ENCODE measurements around the gene JARID2. TPM values are rescaled to one million over a fixed set of nuclear protein-coding genes. Genes with fewer than 3 reads are reported as not detected.

Gene JARID2
- total and polyA plus RNA-seq, 9 of the 15 experiments (the other 6 are each of a cell fraction or from before 2014, with no cell fraction given) = 5.0 to 29.0 (median 15.6) TPM

- TF ChIP-seq MCM7 (IDR thresholded peaks at IDR 0.05) (no peak), HMG20A (CRISPR knock-in tag; conservative IDR thresholded peaks at IDR 0.05) (no peak), HCFC1 (IDR thresholded peaks at IDR 0.05; ENCODE audit: low read depth, low read length) (peak; percentile 36; the same call in 1 of the 2 replicates), SREBF2 (CRISPR knock-in tag; IDR thresholded peaks at IDR 0.05) (no peak), PML (IDR thresholded peaks at IDR 0.05; ENCODE audit: low read length) (no peak), STAT5A (IDR thresholded peaks at IDR 0.05; ENCODE audit: borderline replicate concordance, low read length) (no peak; the same call in 1 of the 2 replicates), RBM34 (IDR thresholded peaks at IDR 0.05; ENCODE audit: borderline replicate concordance, insufficient read depth, low read length) (no peak), NR2C2 (CRISPR knock-in tag; IDR thresholded peaks at IDR 0.05) (peak; percentile 79), NR2C2 (tag; IDR thresholded peaks at IDR 0.05) (peak; percentile 96), GABPB1 (CRISPR knock-in tag; IDR thresholded peaks at IDR 0.05) (peak; percentile 69; the same call in 1 of the 2 replicates), MAZ (CRISPR knock-in tag; conservative IDR thresholded peaks at IDR 0.05 in 1 of 2, IDR thresholded peaks at IDR 0.05 in 1 of 2) (peak; percentile 40 to 77; a peak in 3 of 4 replicates), DNMT1 (IDR thresholded peaks at IDR 0.05) (no peak), NR2C1 (IDR thresholded peaks at IDR 0.05) (peak; percentile 86), NR2C1 (tag; IDR thresholded peaks at IDR 0.05) (peak; percentile 95), IFI16 (CRISPR knock-in tag; IDR thresholded peaks at IDR 0.05) (no peak), TEAD4 (IDR thresholded peaks at IDR 0.05; ENCODE audit: low read length) (peak; percentile 51), TEAD4 (CRISPR knock-in tag; IDR thresholded peaks at IDR 0.05; ENCODE audit: borderline replicate concordance) (no peak), WHSC1 (IDR thresholded peaks at IDR 0.05; ENCODE audit: low read length) (no peak), SMARCE1 (IDR thresholded peaks at IDR 0.05) (peak; percentile 90), PHF20 (IDR thresholded peaks at IDR 0.05; ENCODE audit: partially characterized antibody) (no peak), MEF2D (tag; conservative IDR thresholded peaks at IDR 0.05; ENCODE audit: low read depth) (peak; percentile 73; the same call in 1 of the 2 replicates)
- TF ChIP-seq, protein P1, sequence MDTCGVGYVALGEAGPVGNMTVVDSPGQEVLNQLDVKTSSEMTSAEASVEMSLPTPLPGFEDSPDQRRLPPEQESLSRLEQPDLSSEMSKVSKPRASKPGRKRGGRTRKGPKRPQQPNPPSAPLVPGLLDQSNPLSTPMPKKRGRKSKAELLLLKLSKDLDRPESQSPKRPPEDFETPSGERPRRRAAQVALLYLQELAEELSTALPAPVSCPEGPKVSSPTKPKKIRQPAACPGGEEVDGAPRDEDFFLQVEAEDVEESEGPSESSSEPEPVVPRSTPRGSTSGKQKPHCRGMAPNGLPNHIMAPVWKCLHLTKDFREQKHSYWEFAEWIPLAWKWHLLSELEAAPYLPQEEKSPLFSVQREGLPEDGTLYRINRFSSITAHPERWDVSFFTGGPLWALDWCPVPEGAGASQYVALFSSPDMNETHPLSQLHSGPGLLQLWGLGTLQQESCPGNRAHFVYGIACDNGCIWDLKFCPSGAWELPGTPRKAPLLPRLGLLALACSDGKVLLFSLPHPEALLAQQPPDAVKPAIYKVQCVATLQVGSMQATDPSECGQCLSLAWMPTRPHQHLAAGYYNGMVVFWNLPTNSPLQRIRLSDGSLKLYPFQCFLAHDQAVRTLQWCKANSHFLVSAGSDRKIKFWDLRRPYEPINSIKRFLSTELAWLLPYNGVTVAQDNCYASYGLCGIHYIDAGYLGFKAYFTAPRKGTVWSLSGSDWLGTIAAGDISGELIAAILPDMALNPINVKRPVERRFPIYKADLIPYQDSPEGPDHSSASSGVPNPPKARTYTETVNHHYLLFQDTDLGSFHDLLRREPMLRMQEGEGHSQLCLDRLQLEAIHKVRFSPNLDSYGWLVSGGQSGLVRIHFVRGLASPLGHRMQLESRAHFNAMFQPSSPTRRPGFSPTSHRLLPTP (IDR thresholded peaks at IDR 0.05; ENCODE audit: borderline replicate concordance, extremely low read depth, insufficient read length) = no peak
- TF ChIP-seq, protein P2, sequence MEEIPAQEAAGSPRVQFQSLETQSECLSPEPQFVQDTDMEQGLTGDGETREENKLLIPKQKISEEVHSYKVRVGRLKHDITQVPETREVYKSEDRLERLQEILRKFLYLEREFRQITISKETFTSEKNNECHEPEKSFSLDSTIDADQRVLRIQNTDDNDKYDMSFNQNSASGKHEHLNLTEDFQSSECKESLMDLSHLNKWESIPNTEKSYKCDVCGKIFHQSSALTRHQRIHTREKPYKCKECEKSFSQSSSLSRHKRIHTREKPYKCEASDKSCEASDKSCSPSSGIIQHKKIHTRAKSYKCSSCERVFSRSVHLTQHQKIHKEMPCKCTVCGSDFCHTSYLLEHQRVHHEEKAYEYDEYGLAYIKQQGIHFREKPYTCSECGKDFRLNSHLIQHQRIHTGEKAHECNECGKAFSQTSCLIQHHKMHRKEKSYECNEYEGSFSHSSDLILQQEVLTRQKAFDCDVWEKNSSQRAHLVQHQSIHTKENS (CRISPR knock-in tag; IDR thresholded peaks at IDR 0.05) = no peak
- TF ChIP-seq, protein P3, sequence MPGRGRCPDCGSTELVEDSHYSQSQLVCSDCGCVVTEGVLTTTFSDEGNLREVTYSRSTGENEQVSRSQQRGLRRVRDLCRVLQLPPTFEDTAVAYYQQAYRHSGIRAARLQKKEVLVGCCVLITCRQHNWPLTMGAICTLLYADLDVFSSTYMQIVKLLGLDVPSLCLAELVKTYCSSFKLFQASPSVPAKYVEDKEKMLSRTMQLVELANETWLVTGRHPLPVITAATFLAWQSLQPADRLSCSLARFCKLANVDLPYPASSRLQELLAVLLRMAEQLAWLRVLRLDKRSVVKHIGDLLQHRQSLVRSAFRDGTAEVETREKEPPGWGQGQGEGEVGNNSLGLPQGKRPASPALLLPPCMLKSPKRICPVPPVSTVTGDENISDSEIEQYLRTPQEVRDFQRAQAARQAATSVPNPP (IDR thresholded peaks at IDR 0.05; ENCODE audit: borderline replicate concordance, insufficient read depth, insufficient read length) = no peak
Observed at GRCh38 chr6:15509335-15509933, 263.6 kb downstream of the JARID2 start (continued).

Data from K562 (cell line).